ENCODE results near the gene SYNPR. TPM values are rescaled to one million over a fixed set of nuclear protein-coding genes. Genes with fewer than 3 reads are reported as not detected.

The SYNPR gene
- polyA plus RNA-seq, 1 experiment: not detected

DNA sequence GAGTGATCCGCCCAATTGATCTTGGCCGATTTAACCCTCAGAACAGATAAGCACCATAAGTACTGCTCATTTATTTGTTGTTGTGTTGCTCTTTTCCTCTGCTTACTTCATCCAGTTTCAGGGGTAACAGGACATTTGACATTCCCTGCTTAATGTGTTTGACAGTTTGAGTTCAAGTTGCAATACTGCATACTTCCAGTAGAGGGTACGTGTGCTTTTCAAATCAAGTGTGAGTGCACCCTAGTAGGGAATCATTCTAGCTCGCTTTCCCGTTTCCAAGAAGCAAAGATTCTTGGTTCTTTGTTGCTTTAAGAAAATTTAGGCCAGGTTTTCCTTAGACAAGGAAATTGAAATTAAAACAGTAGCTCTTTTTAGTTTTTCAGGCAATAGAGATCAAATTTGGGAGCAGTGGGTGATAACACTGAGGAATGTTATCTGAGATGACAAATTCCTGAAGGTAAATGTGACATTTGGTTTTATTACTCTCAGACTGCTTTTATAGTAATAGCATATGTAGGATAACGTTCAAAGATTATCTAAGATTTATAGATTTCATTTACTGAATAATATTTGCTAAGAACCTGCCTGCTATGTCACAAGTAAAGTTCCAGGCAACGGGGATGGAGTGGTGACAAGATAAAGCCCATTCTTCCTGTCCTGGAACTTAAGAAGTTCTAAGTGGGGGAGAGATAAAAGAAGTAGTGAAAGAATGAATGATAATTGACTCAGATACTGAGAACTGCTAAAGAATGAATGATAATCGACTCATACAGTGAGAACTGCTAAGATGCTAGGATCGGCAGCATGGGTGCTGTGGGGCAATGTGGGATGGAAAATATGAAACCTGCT lies 73.3 kb downstream of the SYNPR start:
- CTCF ChIA-PET: interaction anchor here (0.6 to 7.6 kb wide), 25 partner anchors 7 to 647 kb away, joined by 3 to 207 read pairs (median 5); partner anchors contain the start of gene C3orf49
- DNase-seq (ENCODE audit: low read depth): no peak
- Histone ChIP-seq H3K4me3 (ENCODE audit: low read depth, low read length) (no peak overlapping the region), H3K27me3 (ENCODE audit: control insufficient read depth, insufficient read depth, low read length) (no peaks in the 10 kb centered on the region; the same call in 1 of the 2 replicates), H3K36me3 (ENCODE audit: control insufficient read depth, insufficient read depth, low read length) (no peaks in the 10 kb centered on the region)
- POLR2A ChIA-PET: no interaction called here
- TF ChIP-seq CTCF (IDR thresholded peaks at IDR 0.05; ENCODE audit: insufficient read depth, low read depth, low read length): peak; percentile 87

DNA sequence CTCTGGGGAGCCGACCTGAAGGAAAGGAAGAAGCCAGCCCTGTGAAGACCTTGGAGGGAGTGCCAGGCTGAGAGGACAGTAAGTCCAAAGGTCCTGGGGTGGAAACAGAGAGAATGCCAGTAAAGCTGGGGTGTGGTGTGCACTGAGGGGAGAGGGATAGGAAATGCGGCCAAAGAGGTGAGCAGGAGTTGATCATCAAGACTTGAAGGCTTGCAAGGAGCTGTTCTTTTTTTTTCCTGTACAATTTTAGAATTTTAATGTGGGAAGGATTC lies 73.8 kb downstream of the SYNPR start:
- no peaks in the 10 kb centered on the region; the same call in 1 of the 2 replicates for H3K27me3 ChIP-seq (ENCODE audit: control insufficient read depth, insufficient read depth, low read length)
- CTCF ChIA-PET: interaction anchor here (1.0 to 7.6 kb wide), 12 partner anchors 9 to 646 kb away, joined by 3 to 207 read pairs (median 6); partner anchors contain the start of gene C3orf49
- H3K4me3 ChIP-seq (ENCODE audit: low read depth, low read length): no peak overlapping the region
- H3K36me3 ChIP-seq (ENCODE audit: control insufficient read depth, insufficient read depth, low read length): no peaks in the 10 kb centered on the region
- POLR2A ChIA-PET: no interaction called here
- TF ChIP-seq CTCF (IDR thresholded peaks at IDR 0.05; ENCODE audit: insufficient read depth, low read depth, low read length): no peak
- no peak for DNase-seq (ENCODE audit: low read depth)

DNA sequence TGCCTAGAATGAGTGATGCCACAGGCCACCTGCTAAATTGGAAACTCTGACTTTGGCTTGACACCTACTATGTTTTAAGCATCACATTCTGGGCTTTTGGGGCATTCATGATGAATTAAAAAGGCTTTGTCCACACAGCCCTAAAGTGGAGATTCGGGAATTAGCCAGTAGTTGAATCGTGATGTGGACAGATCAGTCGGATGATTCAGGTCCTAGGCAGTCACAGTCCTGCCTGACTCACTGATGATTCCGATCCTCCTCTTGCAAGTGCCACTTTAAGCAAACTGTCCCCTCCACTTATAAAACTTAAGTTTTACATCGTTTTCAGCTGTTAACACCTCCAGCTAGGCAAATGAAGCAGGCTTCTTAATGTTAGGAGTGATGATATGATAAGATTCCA lies 75.3 kb downstream of the SYNPR start:
- CTCF ChIA-PET: interaction anchor here (2.7 to 7.6 kb wide), 4 partner anchors 10 to 463 kb away, joined by 10 to 207 read pairs (median 42); partner anchors contain the start of gene C3orf49

DNA sequence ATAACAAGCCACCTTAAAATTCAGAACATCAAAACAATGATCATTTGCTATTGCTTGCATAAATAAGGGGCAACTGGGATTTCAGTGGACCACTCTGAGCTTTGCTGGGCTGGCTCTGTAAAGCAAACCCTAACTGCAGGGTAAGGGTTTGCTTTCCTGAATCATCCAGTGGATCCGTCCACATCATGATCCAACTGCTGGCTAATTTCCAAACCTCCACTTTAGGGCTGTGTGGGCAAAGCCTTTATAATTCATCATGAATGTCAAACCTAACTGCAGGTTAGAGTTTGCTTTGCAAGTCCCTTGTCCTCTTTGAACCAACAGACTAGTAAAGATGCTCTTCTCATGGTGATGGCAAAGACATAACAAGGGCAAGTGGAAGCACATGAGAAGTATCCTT lies 76.1 kb downstream of the SYNPR start:
- ChIA-PET POLR2A (no interaction called here), CTCF (interaction anchor here (1.3 to 7.6 kb wide), 3 partner anchors 438 to 462 kb away, joined by 5 to 207 read pairs (median 28); partner anchors contain the start of gene C3orf49)
- DNase-seq (ENCODE audit: low read depth): no peak
- H3K36me3 ChIP-seq (ENCODE audit: control insufficient read depth, insufficient read depth, low read length): no peaks in the 10 kb centered on the region
- 0 out of 2 replicates have a peak, but pooled peaks cover 3% of the 10 kb centered on the region for H3K27me3 ChIP-seq (ENCODE audit: control insufficient read depth, insufficient read depth, low read length)
- TF ChIP-seq CTCF (IDR thresholded peaks at IDR 0.05; ENCODE audit: insufficient read depth, low read depth, low read length): no peak
- no peak overlapping the region for H3K4me3 ChIP-seq (ENCODE audit: low read depth, low read length)

More for the DNA sequence above, 75.3 kb downstream of the SYNPR start:
- TF ChIP-seq CTCF (IDR thresholded peaks at IDR 0.05; ENCODE audit: insufficient read depth, low read depth, low read length): no peak
- DNase-seq (ENCODE audit: low read depth): no peak
- H3K27me3 ChIP-seq (ENCODE audit: control insufficient read depth, insufficient read depth, low read length): 0 out of 2 replicates have a peak, but pooled peaks cover 3% of the 10 kb centered on the region
- H3K36me3 ChIP-seq (ENCODE audit: control insufficient read depth, insufficient read depth, low read length): no peaks in the 10 kb centered on the region
- no peak overlapping the region for H3K4me3 ChIP-seq (ENCODE audit: low read depth, low read length)
- POLR2A ChIA-PET: no interaction called here

GRCh38 chr3:63355809-63356208 lies 77.7 kb downstream of the SYNPR start:
- CTCF ChIA-PET: interaction anchor here (0.5 to 0.8 kb wide), 4 partner anchors 88 to 1582 kb away, joined by 3 to 5 read pairs (median 4); partner anchors contain the start of gene C3orf49
- no peak for TF ChIP-seq CTCF (IDR thresholded peaks at IDR 0.05; ENCODE audit: insufficient read depth, low read depth, low read length)

More at GRCh38 chr3:63355809-63356208, 77.7 kb downstream of the SYNPR start:
- Histone ChIP-seq H3K4me3 (ENCODE audit: low read depth, low read length) (no peak overlapping the region), H3K27me3 (ENCODE audit: control insufficient read depth, insufficient read depth, low read length) (0 out of 2 replicates have a peak, but pooled peaks cover 3% of the 10 kb centered on the region), H3K36me3 (ENCODE audit: control insufficient read depth, insufficient read depth, low read length) (no peaks in the 10 kb centered on the region)
- DNase-seq (ENCODE audit: low read depth): no peak
- POLR2A ChIA-PET: interaction anchor here (0.7 kb wide), 1 partner anchor 13 kb away, joined by 4 read pairs; no protein-coding TSS in a partner anchor
